Psoas muscle (tissue), 8 donors: ENCODE measurements around the gene TMSB10. TPM values are rescaled to one million over a fixed set of nuclear protein-coding genes. Genes with fewer than 3 reads are reported as not detected.
"Not testable (repeated sequence)": the region's sequence is repeated elsewhere in the genome, so short reads cannot be mapped to it uniquely, and the experiment has no call there.

Source experiments
- ATAC-seq, 4 donors: fragments of 200-7000 bp; cut with Tn5 transposase; one replicate each; pipeline ENCODE4 v1.9.1; 2020; ENCODE audit warnings: moderate library complexity in 3 of 4, mild to moderate bottlenecking in 2 of 4
- DNase-seq, 2 donors: peaks; one replicate each; pipeline ENCODE4 v3.0.0-alpha.2; 2020
- H3K27ac ChIP-seq: fragments of 200-600 bp; one replicate; pipeline ENCODE4 v1.8.0; 2022
- H3K27me3 ChIP-seq, 3 donors: fragments of 200-600 bp in 1 of 3; one replicate each; pipeline versions ENCODE4 v1.6.1 to v1.8.0; 2013 to 2022; ENCODE audit warnings: low read length in 2 of 3, mild to moderate bottlenecking in 2 of 3, moderate library complexity in 1 of 3; ENCODE audit not compliant: insufficient read depth in 3 of 3
- H3K36me3 ChIP-seq, 2 donors: fragments of 200-600 bp in 1 of 2; one replicate each; pipeline versions ENCODE4 v1.6.1 to v1.8.0; 2013 to 2022; ENCODE audit warnings: low read depth in 1 of 2, mild to moderate bottlenecking in 1 of 2, moderate library complexity in 1 of 2; ENCODE audit not compliant: insufficient read depth in 1 of 2
- H3K4me1 ChIP-seq: fragments of 200-600 bp; one replicate; pipeline ENCODE4 v1.8.0; 2022
- H3K4me3 ChIP-seq: fragments of 200-600 bp; one replicate; pipeline ENCODE4 v1.8.0; 2022; ENCODE audit warnings: mild to moderate bottlenecking
- H3K9me3 ChIP-seq: fragments of 200-600 bp; one replicate; pipeline ENCODE4 v1.8.0; 2022
- WGBS, 3 donors: extraction: QIAGEN DNeasy Blood & Tissue Kit; methylation state at CpG; one replicate each; pipeline versions ENCODE4 v1.1.6 to v1.1.7; 2013; 5-methylcytosine and 5-hydroxymethylcytosine counted together
- intact Hi-C, 2 donors: fragments of 100-400 bp; cut with DNase I; formaldehyde crosslinking; loops; one replicate each; pipeline versions ENCODE4 v1.11.0 to v1.14.2; 2022
- polyA plus RNA-seq, 3 donors: library from polyadenylated mRNA; stranded (reverse); fragments of 200-250 nt; gene quantifications; one replicate each; pipeline ENCODE4 v1.2.3, GENCODE V29; 2013
- total RNA-seq, 4 donors: library from RNA; stranded (reverse); fragmentation: NEBNext Ultra II Directional in 2 of 4; extraction: Animal tissue kit (Norgen Biotek cat#: 25700) in 2 of 4; gene quantifications; one replicate each; pipeline versions ENCODE4 v1.2.1 to v1.2.4, GENCODE V29; 2021 to 2023
- TF ChIP-seq, protein P1 (sequence below): fragments of 200-600 bp; IDR thresholded peaks from one replicate; pipeline ENCODE4 v1.8.0; 2022; ENCODE audit warnings: antibody characterized with exemption
- donor health status: healthy with polysubstance abuse.
- donor health status: DM: no; HTN: no; CAD: no; lungs with moderate emphysema.
- donor health status: Bipolar disorder and iron deficiency.
- donor health status: healthy.
- donor health status: DM: yes; HTN: yes; CAD: no.
- donor health status: DM: no; HTN: no; CAD: no.
- donor health status: DM: no; HTN: no; CAD: no.
- donor health status: DM: yes; HTN: yes; CAD: no.

Gene TMSB10
- total and polyA plus RNA-seq, 7 donors = 181 to 849 (median 284) TPM

DNA sequence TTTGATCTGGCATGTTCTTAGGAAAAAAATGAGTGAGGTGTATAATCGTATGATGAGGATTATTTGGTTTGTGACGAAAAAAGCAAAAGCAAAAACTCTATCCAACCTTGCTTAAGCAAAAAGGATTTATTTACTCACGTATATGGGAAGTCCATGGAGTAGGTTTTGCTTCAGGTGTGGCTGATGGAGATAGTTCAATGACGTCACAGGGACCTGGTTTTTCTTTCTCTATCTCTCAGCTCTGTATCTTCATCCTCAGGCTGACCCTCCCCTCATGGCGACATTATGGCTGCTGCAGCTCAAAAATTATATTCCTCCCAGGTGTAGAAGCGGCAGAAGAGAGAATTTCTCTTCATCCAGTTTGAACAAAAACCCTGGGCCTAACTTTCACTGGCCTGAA is 8.9 kb downstream of the TMSB10 start:
- Histone ChIP-seq H3K9me3 (no peaks in the 10 kb centered on the region), H3K4me1 (no peaks in the 10 kb centered on the region), H3K27ac (no peak overlapping the region), H3K27me3 (no peaks in the 10 kb centered on the region), H3K4me3 (no peak overlapping the region), H3K36me3 (no peaks in the 10 kb centered on the region)
- TF ChIP-seq, protein P1, sequence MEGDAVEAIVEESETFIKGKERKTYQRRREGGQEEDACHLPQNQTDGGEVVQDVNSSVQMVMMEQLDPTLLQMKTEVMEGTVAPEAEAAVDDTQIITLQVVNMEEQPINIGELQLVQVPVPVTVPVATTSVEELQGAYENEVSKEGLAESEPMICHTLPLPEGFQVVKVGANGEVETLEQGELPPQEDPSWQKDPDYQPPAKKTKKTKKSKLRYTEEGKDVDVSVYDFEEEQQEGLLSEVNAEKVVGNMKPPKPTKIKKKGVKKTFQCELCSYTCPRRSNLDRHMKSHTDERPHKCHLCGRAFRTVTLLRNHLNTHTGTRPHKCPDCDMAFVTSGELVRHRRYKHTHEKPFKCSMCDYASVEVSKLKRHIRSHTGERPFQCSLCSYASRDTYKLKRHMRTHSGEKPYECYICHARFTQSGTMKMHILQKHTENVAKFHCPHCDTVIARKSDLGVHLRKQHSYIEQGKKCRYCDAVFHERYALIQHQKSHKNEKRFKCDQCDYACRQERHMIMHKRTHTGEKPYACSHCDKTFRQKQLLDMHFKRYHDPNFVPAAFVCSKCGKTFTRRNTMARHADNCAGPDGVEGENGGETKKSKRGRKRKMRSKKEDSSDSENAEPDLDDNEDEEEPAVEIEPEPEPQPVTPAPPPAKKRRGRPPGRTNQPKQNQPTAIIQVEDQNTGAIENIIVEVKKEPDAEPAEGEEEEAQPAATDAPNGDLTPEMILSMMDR = no peak
- intact Hi-C loops = no loop called here
- WGBS, 3 donors = 92 to 95% (median 94%) methylated on average over 6 of the region's 6 CpGs
- no peak for ATAC-seq
- no peak for DNase-seq

- ATAC-seq, DNase-seq, H3K27me3 ChIP-seq, H3K9me3 ChIP-seq, H3K36me3 ChIP-seq, H3K4me3 ChIP-seq, H3K27ac ChIP-seq, H3K4me1 ChIP-seq, intact Hi-C loops: not testable (repeated sequence)
- 95 to 99% (median 97%) methylated on average over 23 to 24 of the region's 24 CpGs for WGBS, 3 donors
Measured at GRCh38 chr2:84915675-84916074, 10.2 kb downstream of the TMSB10 start.

- not testable (repeated sequence) for ATAC-seq, H3K27ac ChIP-seq, DNase-seq
Measured at GRCh38 chr2:84917821-84918220, 12.4 kb downstream of the TMSB10 start.

GRCh38 chr2:84918430-84918829 is 13.0 kb downstream of the TMSB10 start:
- Histone ChIP-seq H3K36me3 (no peaks in the 10 kb centered on the region), H3K27me3 (no peaks in the 10 kb centered on the region), H3K4me1 (peaks cover 3% of the 10 kb centered on the region), H3K27ac (no peak overlapping the region), H3K4me3 (no peak overlapping the region), H3K9me3 (no peaks in the 10 kb centered on the region)
- ATAC-seq = no peak
- 84 to 93% (median 90%) methylated on average over 2 of the region's 2 CpGs for WGBS, 3 donors
- intact Hi-C loops = no loop called here
- no peak for DNase-seq
- TF ChIP-seq, protein P1 = no peak

More at GRCh38 chr2:84917821-84918220, 12.4 kb downstream of the TMSB10 start:
- H3K36me3 ChIP-seq, H3K4me1 ChIP-seq, H3K9me3 ChIP-seq, H3K27me3 ChIP-seq, intact Hi-C loops, H3K4me3 ChIP-seq: not testable (repeated sequence)
- WGBS, 3 donors = 71 to 82% (median 80%) methylated on average over 5 of the region's 5 CpGs

DNA sequence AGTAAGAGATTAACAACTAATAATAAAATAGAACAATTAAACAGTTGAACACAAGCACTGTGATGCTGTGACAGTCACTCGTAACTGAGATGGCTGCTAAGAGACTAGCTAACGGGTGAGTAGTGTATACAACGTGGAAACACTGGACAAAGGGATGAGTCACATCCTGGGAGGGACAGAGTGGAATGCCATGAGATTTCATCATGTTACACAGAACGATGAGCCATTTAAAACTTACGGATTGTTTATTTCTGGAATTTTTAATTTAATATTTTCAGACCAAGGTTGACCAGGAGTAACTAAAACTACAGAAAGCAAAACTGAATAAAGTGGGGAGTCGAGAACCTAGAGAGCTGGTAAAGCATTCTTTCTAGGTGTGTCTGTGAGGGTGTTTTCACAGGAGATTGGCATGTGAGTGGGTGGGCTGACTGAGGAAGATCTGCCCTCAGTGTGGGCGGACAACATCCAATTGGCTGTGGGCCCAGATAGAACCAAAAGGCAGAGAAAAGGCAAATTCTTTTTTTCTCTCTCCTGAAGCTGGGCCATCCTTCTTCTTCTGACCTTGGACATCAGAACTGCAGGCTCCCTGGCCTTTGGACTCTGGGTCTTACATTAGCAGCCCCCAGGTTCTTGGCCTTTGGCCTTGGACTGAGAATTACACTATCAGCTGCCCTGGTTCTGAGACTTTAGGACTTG is 14.6 kb downstream of the TMSB10 start:
- Histone ChIP-seq H3K36me3 (no peaks in the 10 kb centered on the region), H3K27ac (peak overlapping the region; percentile 67), H3K4me1 (peaks cover 3% of the 10 kb centered on the region), H3K4me3 (no peak overlapping the region), H3K9me3 (no peaks in the 10 kb centered on the region), H3K27me3 (no peaks in the 10 kb centered on the region)
- DNase-seq (peak; percentile 37 to 58), ATAC-seq (peak; percentile 86 to 94 (median 90))
- intact Hi-C loops = loop anchor here in 1 of 2 donors (10.0 kb wide), 1 partner anchor 375 kb away; no protein-coding TSS in a partner anchor
- WGBS, 3 donors = 20 to 30% (median 27%) methylated on average over 7 of the region's 7 CpGs
- TF ChIP-seq, protein P1 = no peak

GRCh38 chr2:84923009-84923408 is 17.6 kb downstream of the TMSB10 start:
- Histone ChIP-seq H3K9me3 (no peaks in the 10 kb centered on the region), H3K4me1 (peaks cover 3% of the 10 kb centered on the region), H3K4me3 (no peak overlapping the region), H3K27me3 (no peaks in the 10 kb centered on the region), H3K27ac (no peak overlapping the region), H3K36me3 (no peaks in the 10 kb centered on the region)
- ATAC-seq (no peak), DNase-seq (no peak)
- intact Hi-C loops = loop anchor here in 1 of 2 donors (10.0 kb wide), 1 partner anchor 372 kb away; no protein-coding TSS in a partner anchor
- TF ChIP-seq, protein P1 = no peak
